DND-41 (cell line): ENCODE data around the gene ITPR1.
"Not testable (repeated sequence)": the region's sequence is repeated elsewhere in the genome, so short reads cannot be mapped to it uniquely, and the experiment has no call there.

Experiments used
- ATAC-seq: fragments of 200-7000 bp; cut with Tn5 transposase; 3 replicates; pipeline ENCODE4 v1.9.1; 2021; ENCODE audit warnings: low read depth; ENCODE audit not compliant: insufficient read depth
- DNase-seq: peaks from one replicate; pipeline ENCODE4 v3.0.0-alpha.2; 2020
- H2AFZ ChIP-seq: 2 replicates; pipeline ENCODE4 v1.6.0; 2012; ENCODE audit warnings: low read depth, low read length
- H3K27ac ChIP-seq: 2 replicates; pipeline ENCODE4 v1.5.1; 2012; ENCODE audit warnings: low read length, inconsistent platforms
- H3K27me3 ChIP-seq: fragments of 200-600 bp; sonication (generic); 2 replicates; pipeline ENCODE4 v1.6.0; 2012; ENCODE audit warnings: low read length, mild to moderate bottlenecking, inconsistent platforms; ENCODE audit not compliant: insufficient read depth, poor library complexity
- H3K36me3 ChIP-seq: 2 replicates; pipeline ENCODE4 v1.5.1; 2012; ENCODE audit warnings: low read length, inconsistent platforms; ENCODE audit not compliant: insufficient read depth
- H3K4me1 ChIP-seq: 2 replicates; pipeline ENCODE4 v1.5.1; 2012; ENCODE audit warnings: mild to moderate bottlenecking, low read length; ENCODE audit not compliant: insufficient read depth
- H3K4me2 ChIP-seq: 2 replicates; pipeline ENCODE4 v1.6.0; 2012; ENCODE audit warnings: mild to moderate bottlenecking, moderate library complexity, low read length, inconsistent platforms; ENCODE audit not compliant: insufficient read depth
- H3K4me3 ChIP-seq, 2 experiments: fragments of 200-600 bp in 1 of 2; shearing (Covaris generic) in 1 of 2; 2 replicates each; pipeline ENCODE4 v1.5.1; 2012 to 2016; ENCODE audit warnings: inconsistent platforms in 2 of 2, low read length in 2 of 2, mild to moderate bottlenecking in 2 of 2, low read depth in 1 of 2, moderate library complexity in 1 of 2
- H3K79me2 ChIP-seq: 2 replicates; pipeline ENCODE4 v1.6.0; 2012; ENCODE audit warnings: low read length, inconsistent platforms; ENCODE audit not compliant: insufficient read depth
- H3K9ac ChIP-seq: 2 replicates; pipeline ENCODE4 v1.6.0; 2012; ENCODE audit warnings: low read depth, mild to moderate bottlenecking, inconsistent platforms, low read length, moderate library complexity
- H3K9me3 ChIP-seq: 2 replicates; pipeline ENCODE4 v1.5.1; 2012; ENCODE audit warnings: low read length, moderate library complexity, mild to moderate bottlenecking, inconsistent platforms; ENCODE audit not compliant: insufficient read depth, severe bottlenecking
- H4K20me1 ChIP-seq: 2 replicates; pipeline ENCODE4 v1.6.0; 2012; ENCODE audit warnings: low read length; ENCODE audit not compliant: insufficient read depth
- CTCF ChIP-seq: IDR thresholded peaks from 2 replicates; pipeline ENCODE4 v1.5.1; 2012; ENCODE audit warnings: borderline replicate concordance, low read length, moderate library complexity, mild to moderate bottlenecking; ENCODE audit not compliant: poor library complexity, severe bottlenecking; ENCODE audit errors: extremely low read depth
- EZH2 ChIP-seq: IDR thresholded peaks from 3 replicates; pipeline ENCODE4 v1.6.1; 2012; ENCODE audit warnings: borderline replicate concordance, low read depth, mild to moderate bottlenecking, moderate library complexity, low read length, inconsistent platforms; ENCODE audit not compliant: severe bottlenecking

Gene ITPR1

GRCh38 chr3:4761759-4762158, 268.6 kb downstream of the ITPR1 start:
- Histone ChIP-seq H2AFZ (no peak overlapping the region), H3K4me2 (no peak overlapping the region), H3K9me3 (peaks cover 7% of the 10 kb centered on the region), H3K79me2 (no peaks in the 10 kb centered on the region), H3K27ac (no peak overlapping the region), H3K4me3 (no peak overlapping the region), H3K27me3 (no peaks in the 10 kb centered on the region), H4K20me1 (no peaks in the 10 kb centered on the region), H3K9ac (no peak overlapping the region), H3K4me1 (0 out of 2 replicates have a peak, but pooled peaks cover 4% of the 10 kb centered on the region), H3K36me3 (no peaks in the 10 kb centered on the region)
- ATAC-seq (no peak), DNase-seq (no peak)
- TF ChIP-seq EZH2 (no peak), CTCF (no peak)

GRCh38 chr3:4762481-4763230, 269.5 kb downstream of the ITPR1 start:
- not testable (repeated sequence) for H3K4me2 ChIP-seq, H3K79me2 ChIP-seq, ATAC-seq, H4K20me1 ChIP-seq, H3K27me3 ChIP-seq, H3K9ac ChIP-seq, H3K4me3 ChIP-seq, H3K4me1 ChIP-seq, H3K36me3 ChIP-seq, DNase-seq, H2AFZ ChIP-seq, H3K9me3 ChIP-seq, H3K27ac ChIP-seq

- H3K9ac ChIP-seq: no peak overlapping the region
- DNase-seq (no peak), ATAC-seq (no peak)
- peaks cover 3% of the 10 kb centered on the region; the same call in 1 of the 2 replicates for H3K36me3 ChIP-seq
- H3K4me2 ChIP-seq: no peak overlapping the region
- H3K4me3 ChIP-seq: no peak overlapping the region
- H3K79me2 ChIP-seq: no peaks in the 10 kb centered on the region
- H3K27me3 ChIP-seq: no peaks in the 10 kb centered on the region
- TF ChIP-seq CTCF: no peak
- no peak for TF ChIP-seq EZH2
- no peaks in the 10 kb centered on the region for H4K20me1 ChIP-seq
- H3K9me3 ChIP-seq: peaks cover 7% of the 10 kb centered on the region
- H3K4me1 ChIP-seq: 0 out of 2 replicates have a peak, but pooled peaks cover 4% of the 10 kb centered on the region
- no peak overlapping the region for H3K27ac ChIP-seq
- no peak overlapping the region for H2AFZ ChIP-seq
These were observed 270.6 kb downstream of the ITPR1 start for GRCh38 chr3:4763604-4764247.

GRCh38 chr3:4765212-4765611, 272.1 kb downstream of the ITPR1 start:
- no peak for ATAC-seq
- H3K79me2 ChIP-seq: no peaks in the 10 kb centered on the region
- H3K4me2 ChIP-seq: no peak overlapping the region
- H3K36me3 ChIP-seq: peaks cover 3% of the 10 kb centered on the region; the same call in 1 of the 2 replicates
- H3K4me1 ChIP-seq: no peaks in the 10 kb centered on the region
- DNase-seq: no peak
- no peak overlapping the region for H2AFZ ChIP-seq
- H3K4me3 ChIP-seq: no peak overlapping the region
- no peak overlapping the region for H3K9ac ChIP-seq
- no peak overlapping the region for H3K27ac ChIP-seq
- no peaks in the 10 kb centered on the region for H3K27me3 ChIP-seq
- TF ChIP-seq CTCF: no peak
- no peak for TF ChIP-seq EZH2
- peaks cover 7% of the 10 kb centered on the region for H3K9me3 ChIP-seq
- H4K20me1 ChIP-seq: no peaks in the 10 kb centered on the region
